ENCODE results near the gene GSK3B. TPM values are rescaled to one million over a fixed set of nuclear protein-coding genes. Genes with fewer than 3 reads are reported as not detected.

Gene GSK3B
- total RNA-seq, 3 donors from 2014 or later, result 34.6 to 46.1 (median 42.0) TPM

DNA sequence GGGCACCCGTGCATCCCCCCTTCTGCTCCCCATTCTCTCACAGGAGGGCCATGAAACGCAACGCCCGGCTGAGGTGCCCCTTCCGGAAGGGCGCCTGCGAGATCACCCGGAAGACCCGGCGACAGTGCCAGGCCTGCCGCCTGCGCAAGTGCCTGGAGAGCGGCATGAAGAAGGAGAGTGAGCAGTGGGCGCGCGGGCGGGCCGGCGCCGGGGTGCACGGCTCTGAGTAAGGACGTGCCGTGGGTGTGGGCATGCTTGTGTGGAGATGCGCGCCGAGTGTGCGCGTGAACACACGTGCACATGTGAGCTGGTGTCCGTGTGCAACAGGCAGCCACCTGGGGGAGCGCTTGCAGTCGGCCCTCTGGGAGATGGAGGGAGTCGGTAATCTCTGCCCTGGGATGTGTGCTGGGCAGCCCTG is 284.2 kb downstream of the GSK3B start:
- intact Hi-C loops (cut with DNase I; ENCODE audit: low total_unique reads), result no loop called here
- peak in 1 of 2 donors; percentile 19 for DNase-seq (ENCODE audit: low spot score in 2 of 2)
- Histone ChIP-seq H3K4me1 (no peaks in the 10 kb centered on the region), H3K27me3 (peaks cover 0 to 4% of the 10 kb centered on the region in 2 donors), H3K36me3 (no peaks in the 10 kb centered on the region), H3K4me3 (peak overlapping the region; percentile 39 to 67 (median 53)), H3K9me3 (no peaks in the 10 kb centered on the region), H3K27ac (no peak overlapping the region)
- no peak for TF ChIP-seq POLR2A (IDR thresholded peaks at IDR 0.05)
- TF ChIP-seq POLR2AphosphoS5 (IDR thresholded peaks at IDR 0.05), result no peak
- TF ChIP-seq, protein P1, sequence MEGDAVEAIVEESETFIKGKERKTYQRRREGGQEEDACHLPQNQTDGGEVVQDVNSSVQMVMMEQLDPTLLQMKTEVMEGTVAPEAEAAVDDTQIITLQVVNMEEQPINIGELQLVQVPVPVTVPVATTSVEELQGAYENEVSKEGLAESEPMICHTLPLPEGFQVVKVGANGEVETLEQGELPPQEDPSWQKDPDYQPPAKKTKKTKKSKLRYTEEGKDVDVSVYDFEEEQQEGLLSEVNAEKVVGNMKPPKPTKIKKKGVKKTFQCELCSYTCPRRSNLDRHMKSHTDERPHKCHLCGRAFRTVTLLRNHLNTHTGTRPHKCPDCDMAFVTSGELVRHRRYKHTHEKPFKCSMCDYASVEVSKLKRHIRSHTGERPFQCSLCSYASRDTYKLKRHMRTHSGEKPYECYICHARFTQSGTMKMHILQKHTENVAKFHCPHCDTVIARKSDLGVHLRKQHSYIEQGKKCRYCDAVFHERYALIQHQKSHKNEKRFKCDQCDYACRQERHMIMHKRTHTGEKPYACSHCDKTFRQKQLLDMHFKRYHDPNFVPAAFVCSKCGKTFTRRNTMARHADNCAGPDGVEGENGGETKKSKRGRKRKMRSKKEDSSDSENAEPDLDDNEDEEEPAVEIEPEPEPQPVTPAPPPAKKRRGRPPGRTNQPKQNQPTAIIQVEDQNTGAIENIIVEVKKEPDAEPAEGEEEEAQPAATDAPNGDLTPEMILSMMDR (IDR thresholded peaks at IDR 0.05), result no peak

DNA sequence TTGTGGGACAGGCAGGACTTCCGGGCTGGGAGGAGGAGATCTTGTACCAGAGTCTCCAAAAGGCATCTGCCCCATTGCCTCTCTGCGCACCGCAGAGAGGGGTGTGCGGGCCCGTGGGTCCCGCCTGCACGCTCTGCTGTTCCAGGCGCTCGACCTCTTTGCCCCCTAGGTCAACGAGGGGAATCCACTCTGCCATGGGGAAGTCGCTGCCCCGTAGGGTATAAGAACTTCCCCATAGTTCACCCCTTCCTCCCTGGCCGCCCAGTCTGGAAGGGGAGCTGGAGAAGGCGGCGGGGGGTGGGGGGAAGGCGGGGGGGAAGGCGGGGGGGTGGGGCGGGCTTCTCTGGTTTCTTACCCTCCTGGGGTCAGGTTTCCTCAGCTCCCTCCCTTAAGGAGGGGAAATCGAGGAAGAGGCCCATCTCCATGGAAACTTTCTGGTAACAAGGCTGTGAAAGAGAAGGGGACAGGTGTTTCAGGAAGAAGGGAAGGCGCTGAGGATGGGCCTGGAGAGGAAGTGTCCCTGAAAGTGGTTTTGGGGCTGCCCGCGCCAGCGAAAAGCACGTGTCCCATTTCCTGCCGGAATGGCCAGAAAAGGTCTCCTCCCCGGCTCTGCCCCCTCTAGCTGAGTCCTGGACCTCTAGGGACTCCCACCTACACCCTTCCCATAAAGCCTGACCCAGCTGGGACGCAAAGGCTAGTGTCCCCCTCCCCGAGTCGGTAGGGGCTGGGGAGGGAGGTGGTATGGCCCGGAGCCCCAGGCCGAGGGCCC is 284.8 kb downstream of the GSK3B start:
- no peak for DNase-seq (ENCODE audit: low spot score in 2 of 2)
- TF ChIP-seq, protein P1 (IDR thresholded peaks at IDR 0.05), result no peak
- TF ChIP-seq POLR2A (IDR thresholded peaks at IDR 0.05) (no peak), POLR2AphosphoS5 (IDR thresholded peaks at IDR 0.05) (no peak)
- Histone ChIP-seq H3K36me3 (no peaks in the 10 kb centered on the region), H3K4me1 (no peaks in the 10 kb centered on the region), H3K27me3 (no peaks in the 10 kb centered on the region), H3K4me3 (peak overlapping the region; percentile 39 to 67 (median 53)), H3K27ac (no peak overlapping the region), H3K9me3 (no peaks in the 10 kb centered on the region)
- intact Hi-C loops (cut with DNase I; ENCODE audit: low total_unique reads), result no loop called here

DNA sequence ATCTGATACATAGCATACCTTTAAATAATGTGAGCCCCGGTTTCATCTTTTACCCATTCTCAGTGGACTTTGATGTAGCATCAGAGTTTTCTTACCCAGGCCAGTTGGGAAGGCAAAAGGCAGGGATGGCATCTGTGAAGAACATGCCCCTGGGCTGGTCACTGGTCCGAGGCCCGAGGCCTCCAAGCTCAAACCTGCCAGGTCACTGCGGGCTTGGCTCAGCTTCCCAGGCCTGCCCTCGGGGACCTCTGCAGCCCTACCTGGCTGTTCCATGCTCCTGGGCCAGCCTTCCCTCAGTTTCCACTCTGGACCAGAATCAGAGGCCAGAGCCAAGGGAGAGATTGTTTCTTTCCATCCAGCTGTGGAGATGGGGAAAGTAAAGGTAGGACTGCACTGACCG is 285.4 kb downstream of the GSK3B start:
- no peaks in the 10 kb centered on the region for H3K4me1 ChIP-seq
- no peaks in the 10 kb centered on the region for H3K36me3 ChIP-seq
- H3K27ac ChIP-seq, result no peak overlapping the region
- intact Hi-C loops (cut with DNase I; ENCODE audit: low total_unique reads), result no loop called here
- no peak overlapping the region for H3K4me3 ChIP-seq
- H3K27me3 ChIP-seq, result no peaks in the 10 kb centered on the region
- DNase-seq (ENCODE audit: low spot score in 2 of 2), result no peak
- TF ChIP-seq POLR2A (IDR thresholded peaks at IDR 0.05) (no peak), POLR2AphosphoS5 (IDR thresholded peaks at IDR 0.05) (no peak)
- TF ChIP-seq, protein P1 (IDR thresholded peaks at IDR 0.05), result no peak
- no peaks in the 10 kb centered on the region for H3K9me3 ChIP-seq

DNA sequence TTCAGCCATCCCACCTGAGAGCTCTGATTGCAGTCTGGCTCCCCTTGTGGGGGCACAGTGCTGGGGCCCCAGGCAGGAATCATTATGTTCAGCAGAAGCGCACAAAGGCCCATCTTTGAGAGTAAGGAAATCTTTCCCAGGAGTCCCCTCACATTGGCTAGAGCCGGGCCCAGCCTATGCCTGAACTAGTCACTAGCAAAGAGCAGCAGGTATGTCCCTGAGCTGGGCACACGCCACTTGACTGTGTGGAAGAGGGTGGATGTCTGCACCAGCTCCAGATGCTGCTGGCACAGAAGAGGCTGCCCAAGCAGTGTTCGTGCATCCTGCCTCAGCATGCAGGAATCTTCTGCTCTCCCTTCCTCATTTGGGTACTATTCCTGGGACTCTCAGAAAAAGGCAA is 286.0 kb downstream of the GSK3B start:
- H3K27me3 ChIP-seq, result no peaks in the 10 kb centered on the region
- intact Hi-C loops (cut with DNase I; ENCODE audit: low total_unique reads), result no loop called here

DNA sequence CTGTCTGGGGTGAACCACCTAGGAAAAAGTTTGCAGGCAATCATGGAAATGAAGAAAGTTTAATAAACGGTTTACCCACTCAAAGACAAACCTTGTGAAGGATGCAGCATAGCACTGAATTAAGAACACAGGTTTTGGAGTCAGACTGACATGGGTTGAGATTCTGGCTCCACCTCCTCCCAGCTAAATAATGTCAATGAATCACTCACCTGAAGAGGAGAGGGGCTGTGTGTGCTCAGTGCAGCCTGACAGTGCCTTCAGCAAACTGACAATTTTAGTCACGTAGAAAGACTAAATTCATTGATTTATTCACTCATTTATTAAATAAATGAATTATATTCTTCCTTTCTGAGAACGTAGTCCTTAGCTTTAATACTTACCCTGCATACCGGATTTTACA is 293.4 kb downstream of the GSK3B start:
- no peak for TF ChIP-seq POLR2A (IDR thresholded peaks at IDR 0.05)
- no peak for TF ChIP-seq POLR2AphosphoS5 (IDR thresholded peaks at IDR 0.05)
- TF ChIP-seq, protein P1 (IDR thresholded peaks at IDR 0.05), result no peak

More for the DNA sequence above, 286.0 kb downstream of the GSK3B start:
- Histone ChIP-seq H3K27ac (no peak overlapping the region), H3K4me3 (no peak overlapping the region), H3K36me3 (no peaks in the 10 kb centered on the region), H3K4me1 (no peaks in the 10 kb centered on the region), H3K9me3 (no peaks in the 10 kb centered on the region)
- TF ChIP-seq POLR2A (IDR thresholded peaks at IDR 0.05), result no peak
- TF ChIP-seq, protein P1 (IDR thresholded peaks at IDR 0.05), result no peak
- TF ChIP-seq POLR2AphosphoS5 (IDR thresholded peaks at IDR 0.05), result no peak
- no peak for DNase-seq (ENCODE audit: low spot score in 2 of 2)

More for the DNA sequence above, 293.4 kb downstream of the GSK3B start:
- DNase-seq (ENCODE audit: low spot score in 2 of 2), result no peak
- no peaks in the 10 kb centered on the region for H3K9me3 ChIP-seq
- intact Hi-C loops (cut with DNase I; ENCODE audit: low total_unique reads), result no loop called here
- H3K27me3 ChIP-seq, result no peaks in the 10 kb centered on the region
- H3K4me3 ChIP-seq, result no peak overlapping the region
- H3K4me1 ChIP-seq, result no peaks in the 10 kb centered on the region
- H3K36me3 ChIP-seq, result no peaks in the 10 kb centered on the region
- no peak overlapping the region for H3K27ac ChIP-seq

All from breast epithelium (tissue), 4 donors.